Stimulated activated CD8-positive, alpha-beta memory T cell treated with anti-CD3 and anti-CD28 coated beads, Interleukin-12 subunit alpha, Interleukin-12 subunit beta, amount 100 ng/mL, for 24 hours (primary cell): ENCODE results near the gene GRM1.

Experiments used
- DNase-seq: peaks from one replicate; pipeline ENCODE4 v3.0.0-alpha.2; 2020; ENCODE audit errors: extremely low read depth

The GRM1 gene

DNA sequence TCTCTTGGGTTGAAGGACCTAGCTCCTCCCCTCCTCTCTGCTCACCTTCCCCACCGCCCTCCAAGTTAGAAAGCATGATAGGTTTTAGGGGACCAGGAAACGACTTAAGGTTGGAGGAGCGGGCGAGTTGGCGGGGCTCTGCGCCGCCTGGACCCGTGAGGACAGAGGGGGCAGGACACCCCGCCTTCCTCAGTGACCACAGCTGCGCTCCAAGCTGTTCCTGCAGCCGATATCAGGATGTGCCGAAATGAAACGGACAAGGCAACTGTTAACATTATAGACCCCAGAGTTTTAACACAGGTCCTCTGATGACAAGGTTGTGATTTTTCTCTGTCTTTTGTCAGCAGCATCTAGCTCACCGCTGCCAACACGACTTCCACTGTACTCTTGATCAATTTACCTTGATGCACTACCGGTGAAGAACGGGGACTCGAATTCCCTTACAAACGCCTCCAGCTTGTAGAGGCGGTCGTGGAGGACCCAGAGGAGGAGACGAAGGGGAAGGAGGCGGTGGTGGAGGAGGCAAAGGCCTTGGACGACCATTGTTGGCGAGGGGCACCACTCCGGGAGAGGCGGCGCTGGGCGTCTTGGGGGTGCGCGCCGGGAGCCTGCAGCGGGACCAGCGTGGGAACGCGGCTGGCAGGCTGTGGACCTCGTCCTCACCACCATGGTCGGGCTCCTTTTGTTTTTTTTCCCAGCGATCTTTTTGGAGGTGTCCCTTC, at the start of gene GRM1:
Gene GRM1, plus strand, starts transcription at position 212 of the 722 bp plus-strand sequence. Its CDS starts 456 bp downstream, at position 668.
- no peak for DNase-seq

- no peak for DNase-seq
These were observed 19.5 kb upstream of the GRM1 start for GRCh38 chr6:146009338-146009737.

- DNase-seq, result no peak
These were observed 14.6 kb upstream of the GRM1 start for GRCh38 chr6:146014233-146014632.

- DNase-seq, result no peak
These were observed 11.2 kb upstream of the GRM1 start for GRCh38 chr6:146017672-146018071.

DNA sequence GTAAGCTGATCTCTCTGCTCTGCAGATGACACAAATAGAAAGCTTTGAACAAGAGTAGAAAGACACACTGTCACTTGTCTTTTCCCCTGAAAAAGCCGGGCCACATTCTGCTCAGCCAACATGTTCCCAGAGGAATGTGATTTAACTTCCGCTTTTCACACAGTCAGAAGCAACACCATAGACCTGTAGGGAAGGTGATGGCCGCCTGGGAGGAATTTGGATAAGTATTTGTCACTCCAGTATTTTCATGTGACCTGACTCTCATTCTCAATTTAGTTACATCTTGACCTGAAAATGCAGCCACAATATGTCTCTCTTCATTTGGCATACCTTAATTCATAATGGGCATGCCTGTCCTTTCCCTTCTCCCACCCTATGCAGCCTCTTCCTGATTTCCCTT, 2.0 kb upstream of the GRM1 start:
- DNase-seq, result no peak

GRCh38 chr6:146027586-146028251, 1.1 kb upstream of the GRM1 start:
- DNase-seq, result no peak

DNA sequence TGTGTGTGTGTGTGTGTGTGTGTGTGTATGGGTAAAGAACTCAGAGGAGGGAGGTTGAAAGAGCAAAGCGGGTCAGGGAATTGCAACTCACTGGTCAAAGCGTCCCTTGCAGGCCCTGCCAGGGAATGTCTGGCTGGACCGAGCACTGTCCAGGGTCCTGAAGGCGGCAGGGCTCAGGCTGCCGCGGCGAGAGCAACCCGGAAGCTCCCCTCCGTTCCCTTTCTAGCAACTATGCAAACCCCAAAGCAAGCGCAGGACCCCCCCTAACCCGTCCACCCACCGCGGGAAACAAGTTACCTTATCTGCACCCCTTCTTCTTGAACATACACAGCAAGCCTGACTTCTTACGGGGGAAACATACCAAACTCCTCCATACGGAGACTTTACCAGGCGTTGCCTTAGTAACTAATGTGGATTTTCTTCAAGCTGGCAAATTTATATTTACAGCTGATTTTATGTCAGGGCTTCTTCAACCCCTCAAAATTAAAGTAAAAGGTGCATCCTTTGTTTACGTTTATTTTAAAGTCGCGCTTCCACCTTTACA, 538 bp upstream of the GRM1 start:
- no peak for DNase-seq

- DNase-seq, result no peak
These were observed 817 bp downstream of the GRM1 start for GRCh38 chr6:146029573-146030184.

DNA sequence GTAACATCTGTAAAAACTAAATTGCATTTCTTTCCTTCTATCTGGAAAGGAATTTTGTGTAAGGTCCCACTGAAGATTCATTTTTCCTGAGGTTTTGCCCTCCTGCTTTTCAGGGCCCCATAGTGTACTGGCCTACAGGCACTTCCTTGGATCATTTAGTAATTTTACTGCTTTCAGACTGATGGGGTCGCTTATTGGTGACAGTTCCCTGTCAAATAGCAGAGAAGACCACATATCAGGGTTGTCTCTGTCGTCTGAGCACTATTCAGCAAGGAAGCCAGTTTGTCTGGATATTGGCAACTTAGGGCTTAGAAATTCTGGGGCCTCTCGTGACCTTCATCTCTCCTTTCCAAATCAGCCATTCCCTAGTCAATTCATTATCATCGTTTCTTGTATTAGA, 3.5 kb downstream of the GRM1 start:
- DNase-seq, result no peak

DNA sequence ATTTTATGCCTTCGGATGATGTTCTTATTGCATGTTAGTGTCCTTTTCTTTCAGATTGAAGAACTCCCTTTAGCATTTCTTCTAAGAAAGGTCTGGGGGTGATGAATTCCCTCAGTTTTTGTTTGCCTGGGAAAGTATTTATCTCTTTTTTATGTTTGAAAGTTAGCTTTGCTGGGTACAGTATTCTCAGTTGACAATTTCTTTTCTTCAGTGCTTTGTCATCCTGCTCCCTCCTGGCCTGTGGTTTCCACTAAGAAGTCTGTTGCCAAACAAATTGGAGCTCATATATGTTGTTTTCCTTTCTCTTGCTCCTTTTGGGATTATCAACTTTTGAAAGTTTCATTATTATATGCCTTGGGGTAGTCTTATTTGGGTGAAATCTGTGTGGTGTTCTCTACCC, 11.5 kb downstream of the GRM1 start:
- DNase-seq, result no peak

DNA sequence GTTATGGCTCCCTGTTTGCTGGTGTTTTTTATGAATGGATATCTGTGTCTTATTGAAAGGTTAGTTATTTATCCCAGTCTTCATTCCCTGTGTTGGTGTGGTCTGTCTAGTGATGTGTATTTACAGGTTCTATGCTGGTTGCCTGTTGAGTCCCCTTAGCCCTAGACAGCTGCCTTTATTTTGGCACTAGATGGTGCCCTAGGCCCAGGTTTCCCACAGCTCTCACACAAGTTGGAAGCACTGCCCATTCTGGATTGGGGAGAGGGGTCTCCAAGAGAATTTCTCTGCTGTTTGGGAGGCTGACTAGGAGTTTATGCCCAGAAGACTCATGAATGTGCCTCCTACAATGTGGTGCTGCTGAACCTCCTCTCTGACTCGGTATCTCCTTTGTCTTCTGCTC, 12.4 kb downstream of the GRM1 start:
- DNase-seq, result no peak

- no peak for DNase-seq
These were observed 18.5 kb downstream of the GRM1 start for GRCh38 chr6:146047371-146047770.

DNA sequence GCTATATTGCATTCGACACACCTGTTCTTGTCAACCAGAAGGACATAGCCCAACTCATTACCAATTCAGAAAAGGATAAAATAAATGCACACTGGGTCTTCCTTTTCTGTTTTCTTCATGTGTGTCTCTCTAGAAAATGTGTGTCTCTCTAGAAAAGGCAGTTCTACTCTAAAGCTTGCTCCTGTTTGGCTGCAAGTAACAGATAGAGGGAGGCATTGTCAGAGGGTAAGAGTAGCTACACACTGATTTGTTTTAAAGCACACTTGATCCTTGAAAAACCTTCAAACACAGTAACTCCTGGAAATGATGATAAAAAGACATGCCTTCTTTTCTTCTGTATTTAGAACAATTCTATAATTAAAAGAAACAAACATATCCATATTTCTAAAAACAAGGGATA, 21.3 kb downstream of the GRM1 start:
- DNase-seq, result no peak

- no peak for DNase-seq
These were observed 27.6 kb downstream of the GRM1 start for GRCh38 chr6:146056506-146056905.

GRCh38 chr6:146065690-146066089, 36.8 kb downstream of the GRM1 start:
- DNase-seq, result no peak

DNA sequence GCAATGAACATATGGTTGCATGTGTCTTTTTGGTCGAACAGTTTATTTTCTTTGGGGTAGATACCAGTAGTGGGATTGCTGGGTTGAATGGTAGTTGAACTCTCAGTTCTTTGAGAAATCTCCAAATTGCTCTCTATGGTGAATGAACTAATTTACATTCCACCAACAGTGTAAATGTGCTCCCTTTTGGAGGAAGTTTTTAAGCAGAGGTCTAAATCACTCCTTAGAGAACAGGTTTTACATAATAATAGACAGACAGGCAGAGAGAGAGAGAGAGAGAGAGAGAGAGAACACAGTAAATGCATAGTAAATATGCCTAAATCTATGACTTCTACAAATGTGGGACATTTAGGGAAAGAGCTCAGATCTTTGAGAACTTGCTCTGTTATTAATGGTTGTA, 37.6 kb downstream of the GRM1 start:
- no peak for DNase-seq

- DNase-seq, result no peak
These were observed 42.9 kb downstream of the GRM1 start for GRCh38 chr6:146071781-146072180.

- no peak for DNase-seq
These were observed 49.1 kb downstream of the GRM1 start for GRCh38 chr6:146077992-146078391.

GRCh38 chr6:146087386-146087785, 58.5 kb downstream of the GRM1 start:
- DNase-seq, result no peak

DNA sequence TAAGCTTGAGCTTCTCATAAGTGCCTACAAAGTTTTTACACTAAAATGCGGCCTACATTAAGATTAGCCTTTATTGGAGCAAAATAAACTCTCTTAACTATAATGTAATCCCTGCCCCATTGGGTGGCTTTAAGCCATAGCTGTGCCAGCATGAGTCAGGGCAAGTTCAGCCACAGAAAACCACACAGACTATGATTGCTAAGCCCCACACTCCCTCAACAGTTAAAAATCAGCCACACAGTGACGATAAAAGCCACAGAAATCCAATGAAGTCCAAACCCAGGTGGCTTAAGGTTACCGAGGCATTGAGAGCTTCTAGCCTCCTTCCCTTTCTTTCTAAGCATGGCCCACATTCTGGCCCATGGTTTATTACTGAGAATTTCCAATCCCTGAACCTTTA, 61.6 kb downstream of the GRM1 start:
- no peak for DNase-seq

GRCh38 chr6:146092961-146093686, 64.3 kb downstream of the GRM1 start:
- DNase-seq, result no peak

DNA sequence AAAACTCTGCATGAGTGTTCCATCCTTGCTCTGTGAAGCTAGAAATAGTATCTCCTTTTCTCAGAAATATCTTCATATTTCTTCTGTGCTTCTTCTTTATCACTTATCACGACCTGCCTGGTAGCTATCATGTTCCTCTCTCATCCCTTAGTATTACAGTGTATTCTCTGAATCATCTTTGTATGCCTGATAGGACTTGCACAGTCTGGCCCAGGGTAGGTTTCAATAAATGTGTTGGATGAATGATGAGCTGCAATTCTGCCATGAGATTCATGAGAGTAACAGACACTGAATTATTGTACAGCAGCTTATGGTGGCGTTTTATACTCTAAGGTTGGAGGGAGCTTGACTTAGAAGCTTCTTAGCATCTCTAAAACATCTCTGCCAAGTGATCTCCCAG, 66.6 kb downstream of the GRM1 start:
- no peak for DNase-seq
